GM19328 (cell line): ENCODE measurements around the gene SKP1.

Experiments
- ATAC-seq: cut with Tn5 transposase; IDR thresholded peaks from one replicate; pipeline ENCODE4 v1.9.1; 2021; ENCODE audit warnings: mild to moderate bottlenecking, moderate library complexity; ENCODE audit not compliant: unreplicated experiment

SKP1 gene

DNA sequence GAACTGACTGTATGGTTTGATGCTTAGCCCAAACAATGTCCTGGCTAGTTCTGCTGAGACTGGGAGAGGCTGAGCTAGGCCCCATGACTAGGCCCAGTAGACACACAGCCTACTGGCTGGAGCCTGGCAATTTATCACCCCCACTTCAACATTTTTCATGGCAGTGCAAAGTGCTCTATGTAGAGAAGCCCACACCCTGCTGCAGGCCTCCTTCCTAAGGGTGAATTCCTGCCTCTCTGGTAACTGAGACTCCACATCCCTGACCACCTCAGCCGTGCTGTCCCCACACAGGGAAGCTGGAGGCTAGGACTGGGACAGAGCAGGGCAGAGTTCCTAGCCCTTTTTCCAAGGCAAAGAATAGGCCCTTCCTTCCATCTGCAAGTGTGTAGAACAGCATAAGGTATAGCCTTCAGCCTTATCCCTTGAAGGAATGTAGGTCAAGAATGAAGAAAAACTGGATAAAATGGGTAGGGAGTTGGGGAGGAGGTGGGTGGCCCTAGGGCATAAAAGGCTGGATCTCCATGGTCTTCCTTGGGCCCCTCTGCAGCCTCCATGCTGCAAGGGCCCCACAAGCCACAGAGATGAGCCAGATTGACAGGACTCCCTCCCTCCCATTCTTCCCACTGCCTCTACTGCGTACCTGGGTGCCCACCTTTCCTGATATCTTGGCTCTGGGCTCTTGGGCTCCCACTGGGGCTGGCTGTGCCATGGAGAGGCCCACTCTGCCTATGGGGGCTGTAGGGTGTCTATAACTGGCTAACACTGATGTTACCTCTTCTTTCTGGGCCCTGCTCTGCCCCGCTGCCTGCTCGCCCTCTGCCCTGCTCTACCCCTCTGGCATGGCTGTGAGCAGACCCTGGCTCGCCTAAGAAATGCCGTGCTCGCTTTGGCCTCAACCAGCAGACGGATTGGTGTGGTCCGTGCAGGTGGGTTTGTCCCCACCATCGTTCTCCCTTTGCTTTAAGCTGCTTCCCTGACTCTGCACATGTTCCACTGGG is 32.5 kb downstream of the SKP1 start:
- no peak for ATAC-seq

DNA sequence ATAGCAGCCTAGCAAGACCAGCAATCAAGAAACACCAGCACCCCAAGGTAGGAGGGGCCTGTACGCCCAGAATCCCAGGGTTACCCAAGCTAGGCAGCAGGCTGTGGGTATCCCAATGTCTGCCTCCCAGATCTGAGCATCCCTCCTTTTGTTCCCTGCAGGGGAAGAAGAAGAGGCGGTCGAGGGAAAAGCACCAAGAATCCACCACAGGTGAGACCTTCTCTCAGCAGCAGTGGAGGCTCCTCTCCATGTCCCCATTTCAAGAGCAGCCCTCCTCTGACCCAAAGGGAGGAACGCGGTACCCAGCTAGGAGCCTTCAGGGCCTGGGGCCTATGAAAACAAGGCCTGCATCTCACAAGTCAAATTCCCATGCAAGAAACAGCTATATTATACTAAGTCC is 33.3 kb downstream of the SKP1 start:
- ATAC-seq = no peak

DNA sequence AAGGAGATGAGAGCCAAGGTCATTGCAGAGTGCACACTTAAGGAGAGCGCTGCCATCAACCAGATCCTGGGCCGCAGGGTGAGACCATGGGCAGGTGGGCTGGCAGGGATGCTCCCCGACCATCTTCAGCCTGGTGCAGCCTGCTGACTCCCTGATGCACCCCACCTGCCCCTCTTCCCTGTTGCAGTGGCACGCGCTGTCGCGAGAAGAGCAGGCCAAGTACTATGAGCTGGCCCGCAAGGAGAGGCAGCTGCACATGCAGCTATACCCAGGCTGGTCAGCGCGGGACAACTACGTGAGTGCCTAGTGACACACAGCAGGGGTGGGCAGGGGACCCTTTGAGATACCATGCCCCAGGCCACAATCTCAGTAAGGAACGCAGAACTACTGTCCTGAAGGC is 33.9 kb downstream of the SKP1 start:
- ATAC-seq = no peak

DNA sequence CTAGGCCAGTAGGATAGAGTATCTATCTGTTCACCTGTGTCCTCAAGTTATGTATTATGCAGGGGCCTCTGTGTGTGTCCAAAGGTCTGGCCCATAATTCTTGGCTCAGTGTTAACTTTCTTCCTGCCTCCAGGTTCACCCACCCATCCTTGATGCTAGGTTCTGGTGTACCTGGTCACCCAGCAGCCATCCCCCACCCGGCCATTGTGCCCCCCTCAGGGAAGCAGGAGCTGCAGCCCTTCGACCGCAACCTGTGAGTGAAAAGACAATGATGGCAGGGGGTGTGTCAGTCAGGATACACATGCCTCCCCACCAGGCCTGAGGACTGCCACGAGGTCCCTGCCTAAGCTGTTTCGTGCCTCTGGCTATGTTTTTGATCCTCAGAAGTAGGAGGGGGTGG is 34.7 kb downstream of the SKP1 start:
- no peak for ATAC-seq

DNA sequence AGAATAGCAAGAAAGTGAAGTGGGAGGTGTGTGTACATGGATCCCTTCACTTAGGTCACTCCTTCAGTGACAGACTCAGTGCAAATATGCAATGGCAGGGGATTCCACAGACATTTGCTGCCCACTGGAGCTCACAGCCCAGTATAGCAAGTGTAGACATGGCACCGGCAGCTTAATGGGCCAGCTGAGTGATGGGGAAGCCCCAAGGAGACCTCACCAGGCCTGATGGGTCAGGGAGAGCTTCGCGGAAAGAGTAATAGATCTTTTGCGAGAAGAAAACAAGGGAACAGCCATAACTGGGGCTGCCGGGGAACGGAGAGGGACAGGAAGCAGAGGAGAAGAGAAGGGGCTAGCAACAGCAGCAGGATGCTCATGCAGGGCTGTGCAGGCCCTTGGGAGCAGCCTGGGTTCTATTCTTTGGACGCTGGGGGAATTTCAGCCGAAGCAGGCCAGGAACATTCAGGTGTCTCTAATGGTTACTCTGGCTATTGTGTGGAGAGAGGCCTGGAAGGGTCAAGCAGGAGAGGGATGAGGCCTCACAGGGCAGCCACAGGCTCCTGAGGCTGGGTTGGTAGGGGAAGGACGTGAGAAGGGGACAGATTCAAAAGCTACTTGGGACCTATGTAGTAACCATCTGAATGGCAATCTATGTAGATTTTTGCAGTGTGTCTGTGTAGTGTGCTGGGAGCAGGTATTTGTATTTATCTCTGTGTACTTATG is 35.3 kb downstream of the SKP1 start:
- ATAC-seq = no peak

DNA sequence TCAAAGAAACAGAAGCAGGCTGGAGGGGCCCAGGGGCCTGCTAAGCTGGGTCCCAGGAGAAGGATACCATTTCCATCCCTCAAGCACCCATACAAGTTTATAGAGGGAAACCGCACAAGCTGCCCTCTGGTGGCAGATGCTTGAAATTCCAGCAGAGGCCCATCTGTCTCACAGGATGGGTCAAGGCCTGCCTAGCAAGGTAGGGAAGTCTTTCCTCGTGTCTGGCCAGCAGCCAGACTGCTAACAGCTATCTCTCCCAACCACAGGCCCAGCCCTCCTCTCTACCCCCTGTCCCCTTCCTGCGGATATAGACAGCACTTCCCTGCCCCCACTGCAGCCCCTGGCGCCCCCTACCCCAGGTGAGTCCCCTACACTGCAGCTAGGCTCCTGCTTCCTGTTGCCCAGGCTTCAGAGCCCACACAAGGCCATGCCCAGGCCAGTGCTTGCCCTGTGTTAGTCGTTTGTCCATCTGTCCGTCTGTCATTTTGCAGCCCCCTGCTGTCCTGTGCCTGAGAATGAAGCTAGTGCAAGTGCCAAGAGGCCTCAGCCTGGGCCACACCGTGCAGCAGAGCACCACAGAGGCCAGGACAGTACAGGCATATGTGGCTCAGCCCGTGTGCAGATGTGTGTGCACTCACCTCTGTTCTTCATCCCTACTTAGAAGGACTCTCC is 36.1 kb downstream of the SKP1 start:
- no peak for ATAC-seq

DNA sequence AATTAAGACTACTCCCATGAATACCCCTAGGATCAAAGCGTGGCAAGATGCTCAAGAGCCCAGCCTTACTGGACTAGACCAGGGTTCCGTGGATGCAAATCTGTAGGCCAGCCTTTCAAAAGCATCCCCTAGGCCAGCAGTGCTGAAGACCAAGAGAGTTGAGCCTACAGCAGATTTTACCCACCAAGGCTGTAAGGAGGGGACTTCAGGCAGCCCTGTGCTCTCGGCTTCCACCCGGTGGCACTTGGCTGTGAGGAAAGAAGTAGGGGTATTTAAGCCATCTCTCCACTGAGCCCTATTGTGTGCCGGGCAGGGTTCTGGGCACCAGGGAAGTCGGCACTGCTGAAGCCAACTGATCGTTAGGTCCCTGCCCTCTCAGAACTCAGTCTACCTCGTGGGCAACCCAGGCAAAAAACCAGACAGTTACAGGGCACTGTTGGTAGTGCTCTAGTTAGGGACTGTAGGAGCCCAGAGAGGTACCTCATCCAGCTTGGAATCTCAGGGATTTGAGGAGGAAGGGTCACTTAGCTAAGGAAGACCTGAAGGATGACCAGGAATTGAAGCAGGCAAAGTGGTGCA is 36.8 kb downstream of the SKP1 start:
- ATAC-seq = no peak

DNA sequence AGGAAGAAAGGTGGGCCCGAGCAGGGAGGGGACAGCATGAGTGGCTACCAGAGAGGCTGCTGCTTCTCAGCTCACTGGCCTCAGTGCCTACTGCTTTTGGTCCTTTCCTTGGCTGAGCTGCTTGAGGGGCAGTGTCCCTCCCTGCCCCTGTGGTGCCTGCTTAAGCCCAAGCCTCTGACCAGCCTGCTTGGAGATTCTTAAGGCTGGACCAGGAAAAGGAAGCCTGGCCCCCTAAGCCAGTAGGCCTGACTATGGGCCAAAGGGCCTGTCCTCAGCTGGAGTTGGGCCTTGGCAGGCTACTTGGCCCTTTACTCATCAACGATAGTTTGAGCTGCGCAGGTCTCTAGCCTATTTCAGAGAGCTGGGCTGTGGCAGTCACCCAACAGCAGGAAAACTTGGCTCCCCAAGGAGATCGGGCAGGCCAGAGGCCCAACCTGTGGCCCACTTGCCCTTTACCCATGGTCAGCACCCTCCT is 37.3 kb downstream of the SKP1 start:
- ATAC-seq = no peak

DNA sequence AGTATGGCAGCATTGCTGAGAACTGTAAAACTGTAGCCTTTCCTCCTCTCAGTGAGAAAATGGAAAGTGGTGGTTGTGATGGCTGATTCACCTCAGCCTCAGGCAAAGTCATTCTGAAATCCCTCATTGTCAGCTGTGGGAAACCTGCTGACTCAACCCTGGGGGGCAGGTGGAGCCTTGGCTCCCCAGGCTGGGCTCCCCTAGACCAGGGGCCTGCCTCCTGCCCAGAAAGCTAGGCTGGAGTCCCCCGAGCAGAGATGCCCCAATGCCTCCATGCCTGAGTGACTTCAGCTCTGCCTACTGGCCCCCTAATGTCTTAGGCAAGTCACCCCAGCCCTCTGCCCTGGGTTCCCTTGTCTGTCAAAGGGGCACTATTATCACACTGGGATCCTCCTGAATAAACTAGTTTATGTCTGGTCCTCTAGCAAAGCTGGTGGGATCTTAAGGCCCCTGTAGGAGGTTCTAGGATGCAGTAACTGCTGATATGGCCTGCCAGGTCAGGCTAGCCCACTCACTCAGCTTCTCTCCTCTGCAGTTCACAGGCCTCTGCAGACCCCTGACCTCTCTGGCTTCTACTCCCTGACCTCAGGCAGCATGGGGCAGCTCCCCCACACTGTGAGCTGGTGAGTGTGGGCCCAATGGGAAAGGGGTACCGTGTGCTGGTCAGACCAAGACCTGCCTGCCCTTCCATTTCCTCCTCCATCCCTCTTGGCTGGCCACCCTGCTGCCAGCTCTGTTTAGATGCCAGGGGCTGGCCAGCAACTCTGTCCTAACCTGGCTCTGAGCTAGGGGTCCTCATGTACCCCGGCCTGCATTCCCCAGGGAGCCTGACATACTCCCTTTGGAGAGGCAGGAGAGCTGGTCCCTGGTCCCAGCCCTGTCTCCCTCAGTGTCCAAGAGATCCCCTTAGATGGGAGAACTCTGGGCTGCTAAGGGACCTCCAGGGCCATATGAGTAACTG is 38.1 kb downstream of the SKP1 start:
- ATAC-seq = peak; percentile 58

DNA sequence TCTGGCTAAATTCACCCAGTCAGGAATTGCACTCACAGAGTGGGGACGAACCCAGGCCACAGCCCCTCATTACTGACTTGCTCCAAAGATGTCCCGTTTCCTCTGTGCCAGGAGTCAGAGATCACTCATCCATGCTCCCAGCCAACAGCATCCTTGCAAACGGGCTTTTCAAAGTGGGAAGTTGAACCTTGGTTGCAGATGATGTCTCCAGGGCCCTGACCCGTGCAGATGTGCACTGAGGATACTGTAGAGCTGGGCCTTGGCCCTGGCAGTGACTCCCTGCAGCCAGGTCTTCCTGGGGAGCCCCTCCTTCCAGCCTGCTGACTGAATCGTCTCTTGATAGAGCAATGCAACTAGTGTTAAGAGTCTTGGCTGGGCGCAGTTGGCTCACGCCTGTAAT is 40.0 kb downstream of the SKP1 start:
- ATAC-seq = no peak

DNA sequence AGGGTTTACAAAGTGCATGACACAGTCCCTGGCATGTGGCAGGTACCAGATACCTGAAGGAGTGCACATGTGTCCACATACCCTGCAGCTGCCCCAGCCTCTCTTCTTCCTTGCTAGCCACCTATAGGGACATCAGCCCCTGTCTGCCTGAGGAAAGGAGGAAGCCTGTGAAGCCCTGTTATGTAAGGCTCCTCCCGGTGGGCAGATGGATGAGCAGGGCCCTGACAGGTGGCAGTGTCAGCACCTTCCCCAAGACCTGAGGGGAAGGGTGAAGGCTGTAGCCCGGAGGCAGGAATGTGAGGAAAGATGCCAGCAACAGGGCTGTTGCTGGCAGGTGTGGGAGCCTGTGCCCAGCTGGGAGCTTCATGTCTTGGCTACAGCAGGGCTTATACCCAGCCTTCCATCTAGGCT is 40.5 kb downstream of the SKP1 start:
- ATAC-seq = no peak

DNA sequence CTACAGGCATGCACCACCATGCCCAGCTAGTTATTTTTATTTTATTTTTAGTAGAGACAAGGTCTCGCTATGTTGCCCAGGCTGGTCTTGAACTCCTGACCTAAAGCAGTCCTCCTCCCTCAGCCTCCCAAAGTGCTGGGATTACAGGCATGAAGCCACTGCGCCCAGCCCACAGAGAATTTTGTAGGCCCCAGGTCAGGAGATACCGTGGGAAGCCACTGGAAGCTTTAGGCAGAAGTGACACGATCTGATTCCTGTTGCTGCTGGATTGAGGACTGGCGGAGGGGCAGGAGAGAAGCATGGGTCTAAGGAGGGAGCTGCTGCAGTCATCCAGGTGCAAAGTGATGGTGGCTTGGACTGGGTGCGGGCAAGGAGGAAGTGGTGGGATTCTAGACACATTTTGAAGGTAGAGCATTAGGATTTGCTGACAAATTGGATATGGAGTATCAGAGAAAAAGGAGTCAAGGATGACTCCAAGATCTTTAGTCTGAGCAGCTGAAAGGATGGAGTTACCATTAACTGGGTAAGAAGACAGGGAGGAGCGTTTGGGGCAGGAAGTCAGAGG is 41.6 kb downstream of the SKP1 start:
- no peak for ATAC-seq

DNA sequence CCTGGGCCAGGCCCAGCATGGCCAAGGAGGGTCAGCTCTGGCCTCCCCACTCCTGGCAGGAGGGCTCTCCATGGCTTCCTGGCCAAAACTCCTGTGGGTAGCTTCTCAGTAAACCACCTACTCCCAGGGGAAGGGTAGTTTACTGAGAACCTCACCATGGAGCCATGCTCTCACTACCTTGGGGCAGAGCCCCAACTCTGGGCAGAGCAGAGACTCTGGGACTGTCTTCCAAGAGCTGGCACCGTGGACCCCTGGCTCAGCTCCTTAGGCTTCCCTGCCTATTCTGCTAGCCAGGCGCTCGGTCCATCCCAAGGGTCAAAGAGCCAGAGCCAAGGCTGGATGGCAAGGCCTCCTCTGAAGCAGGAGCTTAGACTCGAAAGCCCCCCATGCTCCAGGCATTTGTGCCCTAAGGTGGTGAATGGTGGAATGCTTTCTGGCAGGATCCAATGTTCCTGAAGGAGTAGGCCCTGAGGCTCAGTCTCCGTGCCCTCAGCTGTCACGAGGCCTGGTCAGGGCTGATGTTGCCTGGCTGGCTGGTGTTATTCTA is 42.7 kb downstream of the SKP1 start:
- ATAC-seq = no peak

DNA sequence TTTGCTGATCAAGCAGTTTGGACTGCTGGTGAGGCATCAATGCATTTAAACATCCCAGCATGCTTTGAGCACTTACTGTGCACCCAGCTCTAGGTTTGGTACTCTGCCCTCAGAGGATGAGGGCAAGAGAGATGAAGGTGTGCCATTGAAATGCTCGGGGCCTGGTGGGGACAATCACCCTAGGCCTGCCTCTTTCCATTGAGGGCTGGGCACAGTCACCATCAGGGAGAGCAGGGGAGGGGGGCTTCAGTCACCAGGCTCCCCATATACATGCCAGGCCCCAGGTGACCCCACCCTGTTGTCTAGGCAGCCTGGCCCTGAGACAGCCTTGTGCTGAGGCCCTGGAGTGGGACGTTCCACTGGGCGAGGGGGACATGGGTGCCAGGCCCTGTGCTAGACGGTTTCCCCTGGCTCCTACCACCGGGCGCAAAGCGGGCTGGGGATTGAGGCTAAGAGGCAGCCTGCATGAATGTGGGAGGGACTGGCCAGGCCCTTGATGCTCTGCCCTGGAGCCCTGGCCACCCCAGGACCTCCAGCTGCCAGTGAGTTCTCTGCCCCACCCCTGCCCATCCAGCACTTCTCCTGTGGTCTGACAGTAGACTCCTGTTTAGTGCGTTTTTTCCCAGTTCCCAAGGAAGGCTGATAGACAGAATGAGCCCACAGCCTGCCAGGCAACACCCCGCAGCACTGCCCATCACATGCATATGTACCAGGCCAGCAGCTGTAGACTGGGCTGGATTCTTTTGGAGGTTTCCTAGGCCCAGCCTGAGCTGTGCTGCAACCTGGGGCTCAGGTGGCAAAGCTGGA is 43.4 kb downstream of the SKP1 start:
- ATAC-seq = no peak

DNA sequence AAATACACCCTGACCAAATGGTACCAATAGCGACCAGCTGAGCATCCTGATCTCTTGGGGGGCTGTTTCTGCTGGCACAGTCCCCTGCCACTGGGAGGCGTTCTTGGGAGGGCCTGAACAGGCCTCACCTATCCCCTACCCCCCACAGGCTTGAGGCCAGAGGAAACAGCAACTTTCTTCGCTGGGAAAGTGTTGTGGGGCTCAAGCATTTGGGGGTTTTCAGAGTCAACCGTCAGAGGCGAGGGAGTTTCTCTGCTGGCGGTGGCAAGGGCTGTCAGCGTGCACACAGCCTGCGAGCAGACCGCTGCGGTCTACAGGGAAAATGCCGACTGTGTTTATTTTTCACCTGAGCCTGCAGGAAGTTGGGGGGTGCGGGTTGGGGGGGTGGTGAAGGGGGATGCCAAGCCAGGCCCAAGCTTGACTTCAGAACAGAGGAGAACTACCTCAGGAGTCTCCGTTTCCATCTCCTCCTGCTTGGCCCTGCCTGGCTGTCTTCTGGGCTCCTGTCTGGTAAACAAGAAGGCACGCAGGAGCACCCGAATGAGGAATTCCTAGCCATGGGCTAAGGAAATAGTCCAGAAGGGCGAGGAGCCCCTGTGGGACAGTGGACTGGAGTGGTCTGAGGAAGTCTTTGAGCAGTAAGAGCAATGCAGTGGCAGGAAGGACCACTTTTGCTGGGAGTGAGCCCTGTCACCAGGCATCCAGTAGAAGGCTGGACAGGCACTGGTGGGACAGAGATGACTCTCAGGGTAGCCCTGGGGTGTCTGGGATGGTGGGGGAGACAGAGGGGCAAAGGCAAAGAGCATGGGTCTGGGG is 44.2 kb downstream of the SKP1 start:
- ATAC-seq = peak; percentile 56

DNA sequence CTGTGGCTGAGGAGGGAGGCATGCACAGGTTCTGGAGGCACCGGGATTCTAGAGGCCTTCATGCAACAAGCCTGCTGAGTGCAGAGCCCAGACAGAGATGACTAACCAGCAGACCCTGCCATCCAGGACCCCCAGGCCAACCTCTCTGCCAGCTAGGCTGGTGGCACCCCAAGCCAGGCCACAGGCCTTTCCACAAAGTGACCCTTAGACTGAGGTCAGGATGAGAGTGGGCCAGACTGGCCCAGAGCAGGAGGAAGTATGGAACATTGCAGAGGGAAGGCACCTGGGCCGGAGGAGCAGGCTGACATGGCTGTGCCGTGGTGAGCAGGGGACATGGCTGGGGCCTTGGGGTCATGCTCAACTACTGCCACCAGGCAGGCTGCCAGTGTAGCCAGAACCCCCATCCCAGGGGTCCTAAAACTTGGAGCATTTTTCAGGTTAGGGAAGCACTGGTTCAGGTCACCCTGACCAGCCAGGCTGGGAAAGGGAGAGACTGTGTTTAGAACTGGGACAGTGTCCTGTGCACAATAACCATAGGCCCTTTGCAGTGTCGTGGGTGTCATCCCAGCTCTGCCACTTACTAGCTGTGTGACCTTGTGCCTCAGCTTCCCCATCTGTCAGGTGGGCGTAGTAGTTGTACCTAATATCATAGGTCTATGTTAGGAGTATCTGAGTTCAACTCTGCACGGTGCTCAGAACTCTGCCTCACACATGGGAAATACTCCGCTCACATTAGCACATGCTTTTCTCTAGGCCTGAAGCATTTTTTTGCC is 45.0 kb downstream of the SKP1 start:
- no peak for ATAC-seq

DNA sequence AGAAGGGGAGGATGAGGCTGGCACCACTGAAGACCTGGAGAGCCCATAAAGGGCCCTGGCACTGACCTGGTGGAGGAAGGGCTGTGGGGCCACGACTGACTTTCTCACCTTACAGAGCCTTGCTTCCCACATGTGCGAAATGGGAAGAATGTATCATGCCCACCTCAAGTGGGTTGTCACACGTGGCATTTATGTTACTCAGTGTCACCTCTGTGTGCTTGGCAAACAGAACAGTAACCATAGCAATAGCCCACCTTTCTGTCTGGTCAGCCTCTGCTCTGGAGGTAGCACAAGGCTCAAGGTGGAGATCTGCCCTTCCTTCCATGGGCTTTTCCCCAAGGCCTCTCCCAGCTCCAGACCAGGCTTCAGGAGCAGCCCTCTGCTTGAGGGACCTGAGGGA is 45.6 kb downstream of the SKP1 start:
- ATAC-seq = no peak
